HL-60 (cell line): ENCODE measurements around the gene FAM221B.

Experiments
- GABPA ChIP-seq: IDR thresholded peaks from 2 replicates; pipeline ENCODE4 v1.6.1; 2012; ENCODE audit warnings: low read depth
- POLR2AphosphoS5 ChIP-seq: IDR thresholded peaks from 2 replicates; pipeline ENCODE4 v1.6.1; 2012; ENCODE audit warnings: low read depth
- SPI1 ChIP-seq: IDR thresholded peaks from 2 replicates; pipeline ENCODE4 v1.6.1; 2012; ENCODE audit warnings: low read depth, mild to moderate bottlenecking, borderline replicate concordance
- TF ChIP-seq, protein P1 (sequence below): IDR thresholded peaks from one replicate; pipeline ENCODE4 v1.5.1; 2011; ENCODE audit warnings: low read length, control low read depth, inconsistent platforms; ENCODE audit not compliant: insufficient read depth

DNA sequence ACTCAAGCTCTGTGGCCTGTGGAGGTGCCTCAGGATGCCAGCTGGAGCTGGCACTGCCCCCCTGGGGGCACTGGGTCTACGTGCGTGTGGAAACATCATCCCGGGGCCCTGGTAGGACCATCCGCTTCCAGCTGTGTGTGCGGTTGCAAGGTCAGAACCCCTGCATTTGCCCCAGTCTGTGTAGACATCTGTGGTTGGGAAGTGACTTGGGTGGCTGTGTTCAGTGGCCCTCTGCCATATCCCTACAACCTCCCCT lies 13.0 kb upstream of the FAM221B start:
- TF ChIP-seq, protein P1, sequence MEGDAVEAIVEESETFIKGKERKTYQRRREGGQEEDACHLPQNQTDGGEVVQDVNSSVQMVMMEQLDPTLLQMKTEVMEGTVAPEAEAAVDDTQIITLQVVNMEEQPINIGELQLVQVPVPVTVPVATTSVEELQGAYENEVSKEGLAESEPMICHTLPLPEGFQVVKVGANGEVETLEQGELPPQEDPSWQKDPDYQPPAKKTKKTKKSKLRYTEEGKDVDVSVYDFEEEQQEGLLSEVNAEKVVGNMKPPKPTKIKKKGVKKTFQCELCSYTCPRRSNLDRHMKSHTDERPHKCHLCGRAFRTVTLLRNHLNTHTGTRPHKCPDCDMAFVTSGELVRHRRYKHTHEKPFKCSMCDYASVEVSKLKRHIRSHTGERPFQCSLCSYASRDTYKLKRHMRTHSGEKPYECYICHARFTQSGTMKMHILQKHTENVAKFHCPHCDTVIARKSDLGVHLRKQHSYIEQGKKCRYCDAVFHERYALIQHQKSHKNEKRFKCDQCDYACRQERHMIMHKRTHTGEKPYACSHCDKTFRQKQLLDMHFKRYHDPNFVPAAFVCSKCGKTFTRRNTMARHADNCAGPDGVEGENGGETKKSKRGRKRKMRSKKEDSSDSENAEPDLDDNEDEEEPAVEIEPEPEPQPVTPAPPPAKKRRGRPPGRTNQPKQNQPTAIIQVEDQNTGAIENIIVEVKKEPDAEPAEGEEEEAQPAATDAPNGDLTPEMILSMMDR: no peak
- TF ChIP-seq SPI1 (no peak), POLR2AphosphoS5 (no peak), GABPA (no peak)
